ENCODE results near the gene CRACDL.

Gene CRACDL

GRCh38 chr2:98937906-98938305 is 1.9 kb upstream of the CRACDL start:
- no peak overlapping the region for H3K27ac ChIP-seq (ENCODE audit: low read length)
- H3K27me3 ChIP-seq (ENCODE audit: insufficient read depth, low read length): peaks cover 68% of the 10 kb centered on the region
- H3K4me1 ChIP-seq (ENCODE audit: insufficient read depth, low read length): 0 out of 2 replicates have a peak, but pooled peaks cover 3% of the 10 kb centered on the region
- H3K9me3 ChIP-seq (ENCODE audit: insufficient read depth, low read depth, low read length): no peaks in the 10 kb centered on the region
- no peak overlapping the region for H3K4me3 ChIP-seq (ENCODE audit: low read length)
- no peak overlapping the region for H3K9ac ChIP-seq (ENCODE audit: low read depth, low read length)
- no peaks in the 10 kb centered on the region for H3K36me3 ChIP-seq (ENCODE audit: insufficient read depth, low read depth, low read length)

- Histone ChIP-seq H3K27ac (ENCODE audit: low read length) (no peak overlapping the region), H3K4me1 (ENCODE audit: insufficient read depth, low read length) (0 out of 2 replicates have a peak, but pooled peaks cover 3% of the 10 kb centered on the region), H3K4me3 (ENCODE audit: low read length) (peak overlapping the region; percentile 61), H3K36me3 (ENCODE audit: insufficient read depth, low read depth, low read length) (no peaks in the 10 kb centered on the region), H3K9ac (ENCODE audit: low read depth, low read length) (no peak overlapping the region), H3K9me3 (ENCODE audit: insufficient read depth, low read depth, low read length) (no peaks in the 10 kb centered on the region), H3K27me3 (ENCODE audit: insufficient read depth, low read length) (peaks cover 78% of the 10 kb centered on the region)
Observed at GRCh38 chr2:98936353-98937351, 627 bp upstream of the CRACDL start.

- 0 out of 2 replicates have a peak, but pooled peaks cover 3% of the 10 kb centered on the region for H3K4me1 ChIP-seq (ENCODE audit: insufficient read depth, low read length)
- H3K9ac ChIP-seq (ENCODE audit: low read depth, low read length): no peak overlapping the region
- H3K4me3 ChIP-seq (ENCODE audit: low read length): peak overlapping the region; percentile 61
- no peak overlapping the region for H3K27ac ChIP-seq (ENCODE audit: low read length)
- no peaks in the 10 kb centered on the region for H3K9me3 ChIP-seq (ENCODE audit: insufficient read depth, low read depth, low read length)
- no peaks in the 10 kb centered on the region for H3K36me3 ChIP-seq (ENCODE audit: insufficient read depth, low read depth, low read length)
- H3K27me3 ChIP-seq (ENCODE audit: insufficient read depth, low read length): peaks cover 78% of the 10 kb centered on the region
Observed at GRCh38 chr2:98935111-98935770, 784 bp downstream of the CRACDL start.

GRCh38 chr2:98932778-98933343 is 3.2 kb downstream of the CRACDL start:
- Histone ChIP-seq H3K4me1 (ENCODE audit: insufficient read depth, low read length) (0 out of 2 replicates have a peak, but pooled peaks cover 3% of the 10 kb centered on the region), H3K27ac (ENCODE audit: low read length) (no peak overlapping the region), H3K27me3 (ENCODE audit: insufficient read depth, low read length) (peaks cover 58% of the 10 kb centered on the region), H3K4me3 (ENCODE audit: low read length) (no peak overlapping the region), H3K36me3 (ENCODE audit: insufficient read depth, low read depth, low read length) (no peaks in the 10 kb centered on the region), H3K9me3 (ENCODE audit: insufficient read depth, low read depth, low read length) (no peaks in the 10 kb centered on the region), H3K9ac (ENCODE audit: low read depth, low read length) (no peak overlapping the region)

- H3K9me3 ChIP-seq (ENCODE audit: insufficient read depth, low read depth, low read length): no peaks in the 10 kb centered on the region
- no peak overlapping the region for H3K9ac ChIP-seq (ENCODE audit: low read depth, low read length)
- H3K4me1 ChIP-seq (ENCODE audit: insufficient read depth, low read length): 0 out of 2 replicates have a peak, but pooled peaks cover 3% of the 10 kb centered on the region
- peaks cover 51% of the 10 kb centered on the region for H3K27me3 ChIP-seq (ENCODE audit: insufficient read depth, low read length)
- H3K36me3 ChIP-seq (ENCODE audit: insufficient read depth, low read depth, low read length): no peaks in the 10 kb centered on the region
- H3K4me3 ChIP-seq (ENCODE audit: low read length): no peak overlapping the region
- H3K27ac ChIP-seq (ENCODE audit: low read length): no peak overlapping the region
Observed at GRCh38 chr2:98932164-98932563, 3.9 kb downstream of the CRACDL start.

- Histone ChIP-seq H3K4me1 (ENCODE audit: insufficient read depth, low read length) (0 out of 2 replicates have a peak, but pooled peaks cover 3% of the 10 kb centered on the region), H3K27me3 (ENCODE audit: insufficient read depth, low read length) (peaks cover 45% of the 10 kb centered on the region), H3K9me3 (ENCODE audit: insufficient read depth, low read depth, low read length) (no peaks in the 10 kb centered on the region)
Observed at GRCh38 chr2:98931596-98931995, 4.4 kb downstream of the CRACDL start.

GRCh38 chr2:98929920-98930319 is 6.1 kb downstream of the CRACDL start:
- H3K4me3 ChIP-seq (ENCODE audit: low read length): no peak overlapping the region
- no peaks in the 10 kb centered on the region for H3K9me3 ChIP-seq (ENCODE audit: insufficient read depth, low read depth, low read length)
- no peaks in the 10 kb centered on the region for H3K36me3 ChIP-seq (ENCODE audit: insufficient read depth, low read depth, low read length)
- no peak overlapping the region for H3K27ac ChIP-seq (ENCODE audit: low read length)
- peaks cover 30% of the 10 kb centered on the region for H3K27me3 ChIP-seq (ENCODE audit: insufficient read depth, low read length)
- no peaks in the 10 kb centered on the region for H3K4me1 ChIP-seq (ENCODE audit: insufficient read depth, low read length)
- H3K9ac ChIP-seq (ENCODE audit: low read depth, low read length): no peak overlapping the region

More at GRCh38 chr2:98931596-98931995, 4.4 kb downstream of the CRACDL start:
- Histone ChIP-seq H3K9ac (ENCODE audit: low read depth, low read length) (no peak overlapping the region), H3K4me3 (ENCODE audit: low read length) (no peak overlapping the region), H3K36me3 (ENCODE audit: insufficient read depth, low read depth, low read length) (no peaks in the 10 kb centered on the region), H3K27ac (ENCODE audit: low read length) (no peak overlapping the region)

GRCh38 chr2:98928242-98928641 is 7.8 kb downstream of the CRACDL start:
- Histone ChIP-seq H3K27ac (ENCODE audit: low read length) (no peak overlapping the region), H3K4me1 (ENCODE audit: insufficient read depth, low read length) (no peaks in the 10 kb centered on the region), H3K9ac (ENCODE audit: low read depth, low read length) (no peak overlapping the region), H3K4me3 (ENCODE audit: low read length) (no peak overlapping the region), H3K27me3 (ENCODE audit: insufficient read depth, low read length) (peaks cover 13% of the 10 kb centered on the region), H3K9me3 (ENCODE audit: insufficient read depth, low read depth, low read length) (no peaks in the 10 kb centered on the region), H3K36me3 (ENCODE audit: insufficient read depth, low read depth, low read length) (no peaks in the 10 kb centered on the region)

GRCh38 chr2:98927027-98927426 is 9.0 kb downstream of the CRACDL start:
- no peak overlapping the region for H3K27ac ChIP-seq (ENCODE audit: low read length)
- no peaks in the 10 kb centered on the region for H3K9me3 ChIP-seq (ENCODE audit: insufficient read depth, low read depth, low read length)
- H3K27me3 ChIP-seq (ENCODE audit: insufficient read depth, low read length): 0 out of 2 replicates have a peak, but pooled peaks cover 2% of the 10 kb centered on the region
- H3K9ac ChIP-seq (ENCODE audit: low read depth, low read length): no peak overlapping the region
- no peaks in the 10 kb centered on the region for H3K4me1 ChIP-seq (ENCODE audit: insufficient read depth, low read length)
- H3K36me3 ChIP-seq (ENCODE audit: insufficient read depth, low read depth, low read length): no peaks in the 10 kb centered on the region
- no peak overlapping the region for H3K4me3 ChIP-seq (ENCODE audit: low read length)

GRCh38 chr2:98926601-98927000 is 9.4 kb downstream of the CRACDL start:
- H3K4me1 ChIP-seq (ENCODE audit: insufficient read depth, low read length): no peaks in the 10 kb centered on the region
- no peak overlapping the region for H3K4me3 ChIP-seq (ENCODE audit: low read length)
- no peaks in the 10 kb centered on the region for H3K36me3 ChIP-seq (ENCODE audit: insufficient read depth, low read depth, low read length)
- H3K9ac ChIP-seq (ENCODE audit: low read depth, low read length): no peak overlapping the region
- H3K27ac ChIP-seq (ENCODE audit: low read length): no peak overlapping the region
- no peaks in the 10 kb centered on the region for H3K27me3 ChIP-seq (ENCODE audit: insufficient read depth, low read length)
- no peaks in the 10 kb centered on the region for H3K9me3 ChIP-seq (ENCODE audit: insufficient read depth, low read depth, low read length)

- Histone ChIP-seq H3K9ac (ENCODE audit: low read depth, low read length) (no peak overlapping the region), H3K36me3 (ENCODE audit: insufficient read depth, low read depth, low read length) (no peaks in the 10 kb centered on the region), H3K27me3 (ENCODE audit: insufficient read depth, low read length) (no peaks in the 10 kb centered on the region), H3K27ac (ENCODE audit: low read length) (no peak overlapping the region), H3K4me1 (ENCODE audit: insufficient read depth, low read length) (no peaks in the 10 kb centered on the region), H3K9me3 (ENCODE audit: insufficient read depth, low read depth, low read length) (no peaks in the 10 kb centered on the region), H3K4me3 (ENCODE audit: low read length) (no peak overlapping the region)
Observed at GRCh38 chr2:98924910-98925309, 11.1 kb downstream of the CRACDL start.

Data from iPS-20b (cell line).